Transverse colon (tissue), 4 donors: ENCODE data around the gene STAT6. TPM values are rescaled to one million over a fixed set of nuclear protein-coding genes. Genes with fewer than 3 reads are reported as not detected.
A peak's percentile ranks its signal among the peaks of the same experiment; 100 is the strongest.

Source experiments
- DNase-seq: peaks from one replicate; pipeline ENCODE4 v3.0.0-alpha.2; 2019
- H3K27ac ChIP-seq, 4 donors: fragments of 200-600 bp; sonication (generic); 2 replicates each; pipeline ENCODE4 v1.5.1; 2016 to 2018; ENCODE audit warnings: inconsistent platforms in 4 of 4
- H3K27me3 ChIP-seq: fragments of 200-600 bp; sonication (generic); 2 replicates; pipeline ENCODE4 v1.5.1; 2017; ENCODE audit warnings: inconsistent platforms
- H3K36me3 ChIP-seq, 4 donors: fragments of 200-600 bp; sonication (generic); 2 replicates each; pipeline ENCODE4 v1.5.1; 2017 to 2019; ENCODE audit warnings: inconsistent platforms in 4 of 4
- H3K4me1 ChIP-seq, 4 donors: fragments of 200-600 bp; sonication (generic); 2 replicates each; pipeline ENCODE4 v1.5.1; 2017 to 2020; ENCODE audit warnings: inconsistent platforms in 4 of 4
- H3K4me3 ChIP-seq, 4 donors: fragments of 200-600 bp; sonication (generic); 1 replicate in 1 of 4; 2 replicates in 3 of 4; pipeline versions ENCODE4 v1.5.1 to v1.6.1; 2017 to 2019; ENCODE audit warnings: inconsistent platforms in 4 of 4
- H3K9me3 ChIP-seq, 2 donors: fragments of 200-600 bp; sonication (generic); 2 replicates each; pipeline ENCODE4 v1.5.1; 2017 to 2019; ENCODE audit warnings: inconsistent platforms in 2 of 2
- CTCF ChIP-seq, 5 experiments: fragments of 200-600 bp in 3 of 5; fragments of 450-650 bp in 2 of 5; sonication (generic) in 3 of 5; IDR thresholded peaks; 1 replicate in 2 of 5; 2 replicates in 3 of 5; pipeline ENCODE4 v1.5.1; 2016 to 2017; ENCODE audit warnings: antibody characterized with exemption in 5 of 5, inconsistent platforms in 3 of 5, mild to moderate bottlenecking in 2 of 5, moderate library complexity in 1 of 5
- EP300 ChIP-seq: sonication (generic); formaldehyde crosslinking; IDR thresholded peaks from one replicate; pipeline ENCODE4 v1.6.1; 2017; ENCODE audit warnings: antibody characterized with exemption, low read depth
- POLR2A ChIP-seq: fragments of 450-650 bp; IDR thresholded peaks from one replicate; pipeline ENCODE4 v1.6.1; 2016; ENCODE audit warnings: antibody characterized with exemption, mild to moderate bottlenecking, moderate library complexity
- POLR2AphosphoS5 ChIP-seq, 3 donors: sonication (generic); formaldehyde crosslinking; IDR thresholded peaks; one replicate each; pipeline ENCODE4 v1.6.1; 2016; ENCODE audit warnings: antibody characterized with exemption in 3 of 3
- WGBS, 2 donors: methylation state at CpG; one replicate each; pipeline ENCODE4 v1.1.5; 2018; ENCODE audit warnings: low coverage in 1 of 2; 5-methylcytosine and 5-hydroxymethylcytosine counted together
- in situ Hi-C, 4 donors: fragments of 200-750 bp; cut with MboI; loops; one replicate each; pipeline versions ENCODE4 v1.15.0 to v1.15.1; 2017; ENCODE audit warnings: low sequenced_read_pairs in 3 of 4, low pct_ligation_motif_present in 1 of 4, low pct_unique_long_range_greater_than_20kb in 1 of 4
- intact Hi-C: fragments of 100-400 bp; cut with DNase I; formaldehyde crosslinking; loops from one replicate; pipeline ENCODE4 v1.15.1; 2023; ENCODE audit warnings: low total_unique reads
- total RNA-seq, 4 donors: library from RNA; depleted of rRNA; stranded (reverse); fragments of >200 nt; gene quantifications; one replicate each; pipeline ENCODE4 v1.1.0, GENCODE V29; 2016

Gene STAT6
- total RNA-seq, result 100 to 1,000 TPM; 181 to 318 (median 198) TPM

- TF ChIP-seq CTCF (IDR thresholded peaks at IDR 0.05) (peak in 2 of 5 experiments; percentile 30 to 42), POLR2AphosphoS5 (IDR thresholded peaks at IDR 0.05) (peak; percentile 66 to 74 (median 72)), POLR2A (peak; percentile 96), EP300 (no peak)
- Histone ChIP-seq H3K36me3 (peaks cover 0 to 17% (median 5%) of the 10 kb centered on the region in 4 donors), H3K27me3 (no peaks in the 10 kb centered on the region), H3K27ac (peak within 1 kb of the TSS; percentile 96 to 99 (median 98)), H3K4me1 (peaks cover 15 to 40% (median 28%) of the 10 kb centered on the region in 4 donors), H3K9me3 (no peaks in the 10 kb centered on the region), H3K4me3 (peak within 1 kb of the TSS; percentile 54 to 82 (median 62))
- DNase-seq, result peak; percentile 91
- WGBS, 2 donors, result 0% methylated on average over 2 to 13 of the region's 13 CpGs
- intact Hi-C loops (loop anchor here (2.0 to 5.0 kb wide), 2 partner anchors 22 to 39 kb away; partner anchors contain the start of gene NAB2), in situ Hi-C loops (loop anchor here in 2 of 4 donors (5.0 kb wide), 2 partner anchors 39 to 44 kb away; no protein-coding TSS in a partner anchor)
Observed at GRCh38 chr12:57111031-57111734, at the start of gene STAT6. Gene STAT6, minus strand, starts transcription at chr12:57111362. Its CDS starts 3,084 bp downstream, at chr12:57108278.

GRCh38 chr12:57160741-57161140 is 49.6 kb upstream of the STAT6 start:
- peaks cover 0 to 19% (median 7%) of the 10 kb centered on the region in 4 donors for H3K36me3 ChIP-seq
- H3K4me1 ChIP-seq, result no peaks in the 10 kb centered on the region
- no peak for DNase-seq
- H3K4me3 ChIP-seq, result no peak overlapping the region
- in situ Hi-C loops (no loop called here), intact Hi-C loops (no loop called here)
- no peak for TF ChIP-seq CTCF (IDR thresholded peaks at IDR 0.05)
- TF ChIP-seq EP300, result no peak
- TF ChIP-seq POLR2A, result no peak
- no peak for TF ChIP-seq POLR2AphosphoS5 (IDR thresholded peaks at IDR 0.05)
- no peaks in the 10 kb centered on the region for H3K27me3 ChIP-seq
- no peak overlapping the region for H3K27ac ChIP-seq
- H3K9me3 ChIP-seq, result no peaks in the 10 kb centered on the region
- WGBS, 2 donors, result 96% methylated on average over 14 of the region's 14 CpGs; no CpG with 5 or more reads in 1 of the 2 donors

GRCh38 chr12:57160040-57160439 is 48.9 kb upstream of the STAT6 start:
- intact Hi-C loops, result no loop called here
- 60 to 80% methylated on average over 2 to 4 of the region's 4 CpGs for WGBS, 2 donors
- H3K27ac ChIP-seq, result no peak overlapping the region

More at GRCh38 chr12:57160040-57160439, 48.9 kb upstream of the STAT6 start:
- in situ Hi-C loops, result no loop called here
- Histone ChIP-seq H3K4me3 (no peak overlapping the region), H3K9me3 (no peaks in the 10 kb centered on the region), H3K36me3 (peaks cover 0 to 19% (median 9%) of the 10 kb centered on the region in 4 donors), H3K4me1 (no peaks in the 10 kb centered on the region), H3K27me3 (no peaks in the 10 kb centered on the region)
- DNase-seq, result no peak
- no peak for TF ChIP-seq POLR2A
- no peak for TF ChIP-seq EP300
- TF ChIP-seq POLR2AphosphoS5 (IDR thresholded peaks at IDR 0.05), result no peak
- no peak for TF ChIP-seq CTCF (IDR thresholded peaks at IDR 0.05)
